Naive B cell (primary cell): Measurements from ENCODE around the gene STAT5B. TPM values are rescaled to one million over a fixed set of nuclear protein-coding genes. Genes with fewer than 3 reads are reported as not detected.

Experiments
- ATAC-seq, 2 donors: fragments of 150-1000 bp; cut with Tn5 transposase; 2 replicates each; pipeline ENCODE4 v1.10.0; 2021; ENCODE audit warnings: low read depth in 2 of 2, mild to moderate bottlenecking in 2 of 2, moderate library complexity in 2 of 2
- DNase-seq: peaks from one replicate; pipeline ENCODE4 v3.0.0; 2022
- H3K27ac Mint-ChIP-seq, 6 donors: one replicate each; pipeline ENCODE4 v1.8.0; 2020 to 2022; ENCODE audit warnings: mild to moderate bottlenecking in 6 of 6, mixed read lengths in 6 of 6, moderate library complexity in 5 of 6, inconsistent platforms in 2 of 6
- H3K27me3 Mint-ChIP-seq, 3 donors: one replicate each; pipeline ENCODE4 v1.8.0; 2021 to 2022; ENCODE audit warnings: mixed read lengths in 3 of 3, mild to moderate bottlenecking in 1 of 3
- H3K36me3 Mint-ChIP-seq, 2 donors: one replicate each; pipeline ENCODE4 v1.8.0; 2020 to 2022; ENCODE audit warnings: mixed read lengths in 2 of 2, inconsistent platforms in 1 of 2, mild to moderate bottlenecking in 1 of 2
- H3K4me1 Mint-ChIP-seq, 3 donors: one replicate each; pipeline ENCODE4 v1.8.0; 2020 to 2022; ENCODE audit warnings: mixed read lengths in 3 of 3, inconsistent platforms in 1 of 3, mild to moderate bottlenecking in 1 of 3, moderate library complexity in 1 of 3
- H3K4me3 Mint-ChIP-seq, 8 donors: one replicate each; pipeline ENCODE4 v1.8.0; 2020 to 2022; ENCODE audit warnings: mild to moderate bottlenecking in 8 of 8, mixed read lengths in 8 of 8, moderate library complexity in 8 of 8, inconsistent platforms in 2 of 8
- H3K9me3 Mint-ChIP-seq, 7 donors: one replicate each; pipeline ENCODE4 v1.8.0; 2020 to 2022; ENCODE audit warnings: mixed read lengths in 7 of 7, mild to moderate bottlenecking in 5 of 7, inconsistent platforms in 2 of 7, moderate library complexity in 1 of 7
- polyA plus RNA-seq, 6 donors: library from polyadenylated mRNA; unstranded; fragments of 300-500 nt; fragmentation: Illumina TruSeq; gene quantifications; one replicate each; pipeline ENCODE4 v1.2.3, GENCODE V29; 2021; ENCODE audit warnings: low read depth in 6 of 6

STAT5B gene
- polyA plus RNA-seq, 6 donors from 2014 or later = 22.8 to 52.6 (median 42.6) TPM

DNA sequence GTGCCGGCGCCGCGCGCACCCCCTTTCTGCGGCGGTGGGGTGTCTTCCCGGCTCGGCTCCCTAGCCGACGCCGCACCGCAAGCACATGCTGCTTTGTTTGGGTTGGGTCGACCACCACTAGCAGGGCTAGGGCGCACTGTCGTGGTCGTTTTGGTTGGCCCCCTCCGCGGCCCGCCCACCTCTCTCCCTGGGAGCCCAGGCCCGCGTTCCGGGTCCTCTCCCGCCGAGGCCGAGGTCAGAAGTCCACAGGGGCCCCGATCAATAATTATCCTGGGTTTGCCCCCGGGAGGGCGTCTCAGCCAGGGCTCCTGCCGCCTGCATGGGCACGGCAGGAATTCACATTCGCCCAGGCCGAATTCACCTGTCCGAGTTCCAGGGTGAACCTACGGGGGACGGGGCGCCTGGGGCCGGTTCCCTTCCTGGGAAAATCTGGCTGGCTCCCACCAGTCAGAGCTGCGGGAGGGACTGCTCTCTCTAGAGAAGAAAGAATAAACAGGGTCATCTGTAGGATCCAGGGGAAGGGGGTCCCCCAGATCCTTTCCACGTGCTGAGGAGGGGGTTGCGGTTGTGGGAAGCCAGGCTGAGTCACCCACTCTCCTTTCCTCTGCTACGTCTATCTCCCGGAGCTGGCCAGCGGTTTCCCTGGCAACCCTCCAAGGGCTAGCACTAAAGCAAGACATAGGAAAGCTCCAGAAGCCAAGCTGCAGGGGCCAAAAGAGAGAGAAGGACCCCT lies 584 bp upstream of the STAT5B start:
- Mint-ChIP-seq H3K4me3 (peak overlapping the region; percentile 81 to 94 (median 88)), H3K9me3 (no peaks in the 10 kb centered on the region), H3K27me3 (no peaks in the 10 kb centered on the region), H3K36me3 (no peaks in the 10 kb centered on the region), H3K4me1 (peaks cover 41 to 48% (median 47%) of the 10 kb centered on the region in 3 donors), H3K27ac (peak overlapping the region in 4 of 6 donors; percentile 86 to 88 (median 86))
- DNase-seq (no peak), ATAC-seq (peak in 1 of 2 donors; percentile 1)

GRCh38 chr17:42275527-42276358 lies 448 bp downstream of the STAT5B start:
- H3K27ac Mint-ChIP-seq = peak overlapping the region; percentile 54 to 99 (median 92)
- H3K4me1 Mint-ChIP-seq = peaks cover 47 to 53% (median 53%) of the 10 kb centered on the region in 3 donors
- no peaks in the 10 kb centered on the region for H3K9me3 Mint-ChIP-seq
- peak overlapping the region; percentile 83 to 100 (median 96) for H3K4me3 Mint-ChIP-seq
- no peaks in the 10 kb centered on the region for H3K36me3 Mint-ChIP-seq
- no peaks in the 10 kb centered on the region for H3K27me3 Mint-ChIP-seq
- DNase-seq = no peak
- ATAC-seq = peak; percentile 70

- Mint-ChIP-seq H3K9me3 (no peaks in the 10 kb centered on the region), H3K4me1 (peaks cover 47 to 53% (median 53%) of the 10 kb centered on the region in 3 donors), H3K27ac (peak overlapping the region; percentile 54 to 99 (median 92)), H3K36me3 (no peaks in the 10 kb centered on the region), H3K4me3 (peak overlapping the region; percentile 83 to 100 (median 96)), H3K27me3 (no peaks in the 10 kb centered on the region)
- ATAC-seq = no peak
- no peak for DNase-seq
These were observed 1.2 kb downstream of the STAT5B start for GRCh38 chr17:42274812-42275526.

DNA sequence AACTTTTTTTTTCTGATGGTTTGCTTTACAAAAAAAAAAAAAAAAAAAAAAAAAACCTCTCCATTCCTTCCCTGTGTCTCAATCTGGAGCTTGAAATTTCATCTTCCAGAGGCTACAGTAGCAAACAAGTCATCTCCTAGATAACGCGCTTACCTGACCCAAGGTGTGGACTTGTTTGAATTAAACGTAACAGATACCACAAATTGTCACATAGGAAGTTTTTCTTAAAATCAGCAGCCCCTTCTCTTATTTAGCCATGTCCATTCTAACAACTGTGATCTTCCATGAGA lies 2.0 kb downstream of the STAT5B start:
- Mint-ChIP-seq H3K27ac (peak overlapping the region in 2 of 6 donors; percentile 4 to 10), H3K9me3 (no peaks in the 10 kb centered on the region), H3K4me1 (peaks cover 47 to 53% (median 50%) of the 10 kb centered on the region in 3 donors), H3K4me3 (peak overlapping the region; percentile 42 to 100 (median 94)), H3K27me3 (no peaks in the 10 kb centered on the region), H3K36me3 (no peaks in the 10 kb centered on the region)
- no peak for DNase-seq
- no peak for ATAC-seq

- peak overlapping the region in 1 of 6 donors; percentile 10 for H3K27ac Mint-ChIP-seq
- no peaks in the 10 kb centered on the region for H3K36me3 Mint-ChIP-seq
- H3K4me1 Mint-ChIP-seq = peaks cover 47 to 53% (median 50%) of the 10 kb centered on the region in 3 donors
- no peaks in the 10 kb centered on the region for H3K9me3 Mint-ChIP-seq
- H3K4me3 Mint-ChIP-seq = peak overlapping the region in 5 of 8 donors; percentile 2 to 100 (median 83)
- no peaks in the 10 kb centered on the region for H3K27me3 Mint-ChIP-seq
- no peak for ATAC-seq
- DNase-seq = no peak
These were observed 2.5 kb downstream of the STAT5B start for GRCh38 chr17:42273474-42274252.

DNA sequence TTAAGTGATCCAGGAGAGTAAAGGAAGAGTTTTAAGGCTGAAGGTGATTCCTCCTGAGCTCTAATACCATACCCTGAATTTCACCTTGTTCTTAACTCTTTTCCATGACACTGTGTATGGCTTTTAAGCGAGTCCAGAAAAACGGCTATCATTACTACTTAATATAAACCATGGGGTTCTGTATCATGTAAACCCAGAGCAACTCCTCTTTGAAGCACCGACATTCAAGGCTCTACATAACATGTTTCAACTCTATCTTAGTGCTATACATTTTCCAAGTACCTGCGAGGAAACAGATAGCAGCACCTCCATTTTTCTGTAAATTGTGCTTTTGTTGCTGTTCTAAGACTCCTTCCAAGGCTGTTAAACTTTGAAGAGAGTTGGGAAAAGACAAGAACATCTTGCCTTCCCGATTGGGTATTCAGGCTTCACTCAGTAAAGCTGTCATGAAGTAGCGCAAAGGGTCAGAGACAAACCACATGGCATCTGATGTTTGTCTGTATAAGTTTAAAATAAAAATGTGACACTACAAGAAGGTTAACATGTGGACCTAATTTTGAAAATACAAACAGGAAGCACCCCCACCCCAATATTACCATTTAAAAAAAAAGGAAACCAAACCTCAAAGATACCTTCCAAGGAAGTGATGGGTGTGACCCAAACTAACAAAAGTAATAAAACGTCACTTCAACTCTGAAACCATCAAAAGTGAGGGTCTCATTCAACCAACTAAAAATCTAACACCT lies 3.9 kb downstream of the STAT5B start:
- no peaks in the 10 kb centered on the region for H3K27me3 Mint-ChIP-seq
- H3K4me1 Mint-ChIP-seq = peaks cover 45 to 50% (median 47%) of the 10 kb centered on the region in 3 donors
- H3K27ac Mint-ChIP-seq = peak overlapping the region in 5 of 6 donors; percentile 5 to 70 (median 53)
- no peaks in the 10 kb centered on the region for H3K36me3 Mint-ChIP-seq
- ATAC-seq (no peak), DNase-seq (no peak)
- H3K9me3 Mint-ChIP-seq = no peaks in the 10 kb centered on the region
- H3K4me3 Mint-ChIP-seq = peak overlapping the region in 6 of 8 donors; percentile 2 to 70 (median 36)

DNA sequence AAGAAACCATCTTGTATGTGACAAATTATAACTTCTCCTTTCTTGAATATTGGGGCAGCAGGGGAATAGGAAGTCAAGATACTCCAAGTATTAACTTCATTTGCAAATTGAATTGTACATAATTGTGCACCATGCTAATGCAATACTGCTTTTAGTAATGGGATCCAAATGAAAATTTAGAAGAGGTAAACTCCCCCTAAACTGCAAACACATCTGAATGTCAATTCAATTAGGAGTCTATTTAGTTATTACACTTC lies 4.5 kb downstream of the STAT5B start:
- Mint-ChIP-seq H3K27me3 (no peaks in the 10 kb centered on the region), H3K27ac (peak overlapping the region in 1 of 6 donors; percentile 53), H3K36me3 (no peaks in the 10 kb centered on the region), H3K9me3 (no peaks in the 10 kb centered on the region), H3K4me1 (peaks cover 40 to 44% (median 42%) of the 10 kb centered on the region in 3 donors), H3K4me3 (peak overlapping the region in 2 of 8 donors; percentile 20 to 69)
- DNase-seq (no peak), ATAC-seq (no peak)

DNA sequence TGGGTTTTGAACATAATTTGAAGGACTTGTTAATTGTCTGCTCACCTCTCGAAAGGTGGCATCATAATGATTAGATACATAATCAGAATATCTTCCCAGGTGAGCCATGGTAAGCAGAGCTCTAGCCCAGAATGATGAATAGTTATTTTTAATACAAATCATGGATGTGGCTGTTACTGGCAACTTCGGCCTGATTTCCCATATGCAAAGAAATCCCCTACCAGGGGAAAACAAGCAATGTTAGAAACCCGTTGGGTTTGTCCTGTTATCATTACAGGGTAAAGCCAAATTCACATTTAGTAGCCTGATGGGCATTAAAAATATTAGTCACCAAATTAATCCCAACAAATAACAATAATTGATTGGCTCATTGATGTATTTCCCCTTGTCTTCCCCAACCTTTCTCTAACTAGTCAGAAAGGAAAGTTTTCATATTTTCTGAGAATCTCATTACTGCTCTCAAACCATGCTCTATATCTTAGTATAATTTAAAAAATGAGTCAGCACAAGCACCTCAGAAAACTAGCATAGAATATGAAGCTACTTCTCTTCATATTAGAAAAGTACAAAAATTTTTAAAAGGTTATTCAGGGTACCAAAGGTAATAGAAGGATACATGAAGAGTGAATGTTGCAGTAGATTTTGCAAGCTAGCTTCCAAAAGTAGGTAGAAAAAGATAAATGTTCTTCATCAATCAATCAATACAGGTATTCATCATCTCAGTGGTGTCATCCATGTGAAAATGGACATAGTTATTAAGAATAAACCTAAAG lies 5.0 kb downstream of the STAT5B start:
- Mint-ChIP-seq H3K36me3 (no peaks in the 10 kb centered on the region), H3K9me3 (no peaks in the 10 kb centered on the region), H3K27ac (peak overlapping the region in 2 of 6 donors; percentile 29 to 53), H3K4me3 (peak overlapping the region in 2 of 8 donors; percentile 20 to 69), H3K27me3 (no peaks in the 10 kb centered on the region), H3K4me1 (peaks cover 40 to 42% (median 42%) of the 10 kb centered on the region in 3 donors)
- ATAC-seq (no peak), DNase-seq (no peak)

DNA sequence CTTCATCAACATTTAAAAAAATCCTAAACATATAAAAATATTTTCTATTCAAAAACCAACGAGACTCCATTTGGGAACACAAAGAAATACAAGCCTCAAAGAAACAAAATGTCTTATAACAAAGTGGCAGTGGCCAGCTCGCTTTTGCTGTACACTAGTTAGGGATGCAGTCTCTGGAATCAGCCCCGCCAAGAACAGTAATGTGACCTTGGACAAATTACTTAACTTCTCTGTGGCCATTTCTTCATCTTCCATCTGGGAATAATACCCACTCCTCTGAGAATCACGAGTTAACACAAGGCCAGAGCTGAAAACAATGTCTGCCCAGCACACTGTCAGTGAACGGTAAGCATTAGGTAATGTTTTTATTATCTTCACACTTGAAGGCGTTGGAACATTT lies 5.6 kb downstream of the STAT5B start:
- H3K4me1 Mint-ChIP-seq = peaks cover 39 to 41% (median 41%) of the 10 kb centered on the region in 3 donors
- H3K9me3 Mint-ChIP-seq = no peaks in the 10 kb centered on the region
- H3K27me3 Mint-ChIP-seq = no peaks in the 10 kb centered on the region
- H3K4me3 Mint-ChIP-seq = no peak overlapping the region
- ATAC-seq (no peak), DNase-seq (no peak)
- no peaks in the 10 kb centered on the region for H3K36me3 Mint-ChIP-seq
- H3K27ac Mint-ChIP-seq = peak overlapping the region in 1 of 6 donors; percentile 29

DNA sequence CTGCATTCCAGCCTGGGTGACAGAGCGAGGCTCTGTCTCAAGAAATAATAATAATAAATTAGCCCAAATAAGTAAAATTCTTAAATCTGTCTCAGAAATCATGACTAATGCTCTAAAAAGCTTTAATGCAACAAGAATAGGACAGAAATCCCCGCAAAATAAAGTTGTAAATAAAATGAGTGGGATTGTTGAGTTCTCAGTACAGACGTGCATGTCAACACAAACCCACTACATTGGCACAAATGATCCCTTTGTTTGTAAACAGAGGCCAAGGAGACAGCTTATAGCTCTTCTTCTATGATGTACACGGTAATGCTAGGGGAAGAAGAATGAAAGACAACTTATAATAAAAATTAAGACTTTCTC lies 6.0 kb downstream of the STAT5B start:
- H3K9me3 Mint-ChIP-seq = no peaks in the 10 kb centered on the region
- DNase-seq (no peak), ATAC-seq (no peak)
- H3K27me3 Mint-ChIP-seq = no peaks in the 10 kb centered on the region
- no peak overlapping the region for H3K4me3 Mint-ChIP-seq
- no peaks in the 10 kb centered on the region for H3K36me3 Mint-ChIP-seq
- no peak overlapping the region for H3K27ac Mint-ChIP-seq
- H3K4me1 Mint-ChIP-seq = peaks cover 35 to 37% (median 36%) of the 10 kb centered on the region in 3 donors

DNA sequence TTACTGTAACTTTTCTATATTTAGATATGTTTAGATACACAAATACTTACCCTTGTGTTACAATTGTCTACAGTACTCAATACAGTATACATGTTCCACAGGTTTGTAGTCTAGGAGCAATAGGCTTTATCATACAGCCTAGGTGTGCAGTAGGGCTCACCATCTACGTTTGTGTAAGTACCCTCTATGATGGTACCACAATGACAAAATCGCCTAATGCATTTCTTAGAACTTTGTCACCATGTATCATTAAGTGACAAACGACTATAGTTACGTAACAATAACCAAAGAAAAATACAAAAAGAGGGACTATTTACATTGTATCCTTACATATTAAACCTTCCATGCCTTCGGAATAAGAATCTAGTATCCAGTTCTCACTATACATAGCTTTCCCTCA lies 8.0 kb downstream of the STAT5B start:
- H3K4me3 Mint-ChIP-seq = no peak overlapping the region
- no peak overlapping the region for H3K27ac Mint-ChIP-seq
- no peaks in the 10 kb centered on the region for H3K27me3 Mint-ChIP-seq
- H3K4me1 Mint-ChIP-seq = peaks cover 17 to 20% (median 20%) of the 10 kb centered on the region in 3 donors
- no peak for DNase-seq
- no peaks in the 10 kb centered on the region for H3K9me3 Mint-ChIP-seq
- no peak for ATAC-seq
- H3K36me3 Mint-ChIP-seq = no peaks in the 10 kb centered on the region
